ENCODE measurements around the gene CAPN5. TPM values are rescaled to one million over a fixed set of nuclear protein-coding genes. Genes with fewer than 3 reads are reported as not detected.
"Not testable (repeated sequence)": the region's sequence is repeated elsewhere in the genome, so short reads cannot be mapped to it uniquely, and the experiment has no call there.

The CAPN5 gene
- total RNA-seq, 1 experiment from 2014 or later, result 0.68 TPM

- in situ Hi-C loops (cut with HindIII; ENCODE audit: low pct_unique_long_range_greater_than_20kb, low sequenced_read_pairs), result no loop called here
Measured at GRCh38 chr11:77057938-77058474, 8.8 kb upstream of the CAPN5 start.

DNA sequence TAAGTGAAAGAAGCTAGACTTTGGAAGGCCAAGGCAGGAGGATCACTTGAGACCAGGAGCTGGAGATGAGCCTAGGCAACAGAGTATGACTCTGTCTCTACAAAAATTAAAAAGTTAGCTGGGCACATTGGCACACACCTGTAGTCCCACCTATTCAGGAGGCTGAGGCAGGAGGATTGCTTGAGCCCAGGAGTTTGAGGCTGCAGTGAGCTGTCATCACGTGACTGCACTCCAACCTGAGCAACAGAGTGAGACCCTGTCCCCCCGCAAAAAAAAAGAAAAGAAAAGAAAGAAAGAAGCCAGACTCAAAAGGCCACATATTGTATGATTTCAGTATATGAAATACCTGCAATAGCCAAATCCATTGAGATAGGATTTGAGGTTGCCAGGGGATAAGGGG is 7.9 kb upstream of the CAPN5 start:
- in situ Hi-C loops (cut with HindIII; ENCODE audit: low pct_unique_long_range_greater_than_20kb, low sequenced_read_pairs), result no loop called here
- no peak for DNase-seq (ENCODE audit: low read depth)

More at GRCh38 chr11:77057938-77058474, 8.8 kb upstream of the CAPN5 start:
- DNase-seq (ENCODE audit: low read depth), result no peak

- DNase-seq (ENCODE audit: low read depth), result no peak
- in situ Hi-C loops (cut with HindIII; ENCODE audit: low pct_unique_long_range_greater_than_20kb, low sequenced_read_pairs), result no loop called here
Measured at GRCh38 chr11:77059806-77060205, 7.0 kb upstream of the CAPN5 start.

DNA sequence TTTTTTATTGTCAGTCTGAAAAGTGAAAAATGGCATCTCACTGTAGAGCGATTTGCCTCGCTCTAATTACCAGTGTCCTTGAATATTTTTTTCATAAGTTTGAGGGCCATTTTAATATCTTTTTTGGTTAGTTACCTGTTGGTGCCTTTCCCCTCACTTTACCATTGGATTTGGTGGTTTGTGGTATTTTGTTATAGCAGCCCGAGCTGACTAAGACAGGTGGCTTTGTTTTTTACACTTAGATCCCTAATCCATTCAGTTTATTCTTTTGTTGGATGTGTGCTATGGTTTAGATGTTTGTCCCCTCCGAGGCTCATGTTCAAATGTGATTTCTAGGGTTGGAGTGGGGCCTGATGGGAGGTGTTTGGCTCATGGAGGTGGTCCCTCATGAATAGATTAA is 6.5 kb upstream of the CAPN5 start:
- DNase-seq (ENCODE audit: low read depth), result no peak
- in situ Hi-C loops (cut with HindIII; ENCODE audit: low pct_unique_long_range_greater_than_20kb, low sequenced_read_pairs), result no loop called here

DNA sequence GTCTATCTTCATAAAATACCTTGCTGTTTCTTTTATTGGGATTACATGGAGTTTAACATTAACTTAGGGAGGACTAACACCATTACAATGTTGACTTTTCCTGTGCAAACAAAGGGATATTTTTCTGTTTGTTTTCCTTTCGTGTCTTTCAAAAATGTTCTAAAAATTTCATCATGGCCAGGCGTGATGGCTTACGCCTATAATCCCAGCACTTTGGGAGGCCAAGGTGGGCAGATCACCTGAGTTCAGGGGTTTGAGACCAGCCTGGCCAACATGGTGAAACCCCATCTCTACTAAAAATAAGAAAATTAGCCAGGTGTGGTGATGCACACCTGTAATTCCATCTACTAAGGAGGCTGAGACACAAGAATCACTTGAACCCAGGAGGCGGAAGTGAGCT is 5.5 kb upstream of the CAPN5 start:
- in situ Hi-C loops (cut with HindIII; ENCODE audit: low pct_unique_long_range_greater_than_20kb, low sequenced_read_pairs); DNase-seq (ENCODE audit: low read depth): not testable (repeated sequence)

- DNase-seq (ENCODE audit: low read depth), result no peak
- in situ Hi-C loops (cut with HindIII; ENCODE audit: low pct_unique_long_range_greater_than_20kb, low sequenced_read_pairs), result no loop called here
Measured at GRCh38 chr11:77062924-77063323, 3.8 kb upstream of the CAPN5 start.

DNA sequence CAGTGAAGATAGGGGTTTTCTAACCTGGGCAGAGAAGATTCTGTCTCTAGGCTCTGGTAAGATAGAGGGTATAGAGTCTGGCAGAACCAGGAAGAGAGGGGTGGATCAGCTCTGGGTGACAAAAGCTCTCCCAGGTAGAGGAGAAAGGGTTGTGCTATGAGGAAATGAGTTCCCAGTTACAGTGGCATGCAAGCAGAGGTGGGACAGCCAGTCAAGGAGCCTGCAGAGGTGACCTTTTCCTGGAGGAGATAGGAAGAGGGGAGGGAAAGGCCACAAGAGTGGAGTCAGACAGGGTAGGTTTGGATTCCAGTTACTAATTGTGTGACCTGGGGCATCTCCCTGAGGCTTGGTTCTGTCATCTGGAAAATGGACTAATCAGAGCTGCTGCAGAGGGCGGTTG is 3.4 kb upstream of the CAPN5 start:
- in situ Hi-C loops (cut with HindIII; ENCODE audit: low pct_unique_long_range_greater_than_20kb, low sequenced_read_pairs), result no loop called here
- DNase-seq (ENCODE audit: low read depth), result no peak

- in situ Hi-C loops (cut with HindIII; ENCODE audit: low pct_unique_long_range_greater_than_20kb, low sequenced_read_pairs), result no loop called here
Measured at GRCh38 chr11:77063861-77064260, 2.9 kb upstream of the CAPN5 start.

DNA sequence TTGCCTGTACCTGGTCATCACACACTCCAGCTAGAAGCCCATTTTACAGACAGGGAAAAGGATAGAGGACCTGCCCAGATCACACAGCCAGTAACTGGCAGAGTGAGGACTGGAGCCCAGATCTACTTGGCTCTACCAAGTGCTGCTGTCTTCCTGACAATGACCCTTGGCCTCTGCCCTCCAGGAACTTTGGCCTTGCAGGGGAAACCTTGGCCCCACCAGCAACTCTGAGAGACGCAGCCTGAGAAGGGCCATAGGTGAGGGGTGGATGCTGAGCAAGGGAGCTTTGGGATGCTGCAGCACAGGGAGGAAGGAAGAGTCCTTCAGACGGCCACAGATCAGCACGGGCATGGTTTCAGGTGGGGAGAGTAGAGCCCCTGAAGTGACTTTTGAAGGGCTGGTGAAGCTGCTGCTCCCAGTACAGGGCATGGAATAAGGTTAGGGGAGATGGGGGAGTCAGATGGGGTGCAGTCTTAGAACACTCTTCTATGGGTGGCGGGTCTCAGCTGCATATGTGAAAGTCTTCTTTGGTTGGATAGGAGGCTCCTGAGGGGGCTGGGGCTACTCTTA is 2.0 kb upstream of the CAPN5 start:
- no peak for DNase-seq (ENCODE audit: low read depth)
- in situ Hi-C loops (cut with HindIII; ENCODE audit: low pct_unique_long_range_greater_than_20kb, low sequenced_read_pairs), result no loop called here

More at GRCh38 chr11:77063861-77064260, 2.9 kb upstream of the CAPN5 start:
- no peak for DNase-seq (ENCODE audit: low read depth)

DNA sequence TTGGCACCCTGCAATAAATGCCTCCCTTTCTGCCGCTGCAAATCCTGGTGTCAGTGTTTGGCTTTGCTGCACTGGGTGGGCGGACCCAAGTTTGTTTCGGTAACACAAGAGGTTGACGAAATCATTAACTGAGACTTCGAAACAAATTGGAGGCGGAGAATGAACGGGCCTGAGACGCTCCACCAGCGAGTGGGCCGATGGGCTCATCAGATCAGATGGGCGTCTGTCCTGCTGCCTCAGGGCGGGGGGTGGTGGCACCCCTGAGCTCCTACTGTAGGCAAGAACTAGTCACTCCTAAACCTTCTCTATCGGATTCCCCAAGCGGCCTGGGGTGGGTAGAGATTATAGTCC is 918 bp upstream of the CAPN5 start:
- in situ Hi-C loops (cut with HindIII; ENCODE audit: low pct_unique_long_range_greater_than_20kb, low sequenced_read_pairs), result no loop called here
- no peak for DNase-seq (ENCODE audit: low read depth)

- no peak for DNase-seq (ENCODE audit: low read depth)
- in situ Hi-C loops (cut with HindIII; ENCODE audit: low pct_unique_long_range_greater_than_20kb, low sequenced_read_pairs), result no loop called here
Measured at GRCh38 chr11:77067861-77068443, 1.2 kb downstream of the CAPN5 start.

- in situ Hi-C loops (cut with HindIII; ENCODE audit: low pct_unique_long_range_greater_than_20kb, low sequenced_read_pairs), result no loop called here
- DNase-seq (ENCODE audit: low read depth), result no peak
Measured at GRCh38 chr11:77068457-77069335, 1.9 kb downstream of the CAPN5 start.

DNA sequence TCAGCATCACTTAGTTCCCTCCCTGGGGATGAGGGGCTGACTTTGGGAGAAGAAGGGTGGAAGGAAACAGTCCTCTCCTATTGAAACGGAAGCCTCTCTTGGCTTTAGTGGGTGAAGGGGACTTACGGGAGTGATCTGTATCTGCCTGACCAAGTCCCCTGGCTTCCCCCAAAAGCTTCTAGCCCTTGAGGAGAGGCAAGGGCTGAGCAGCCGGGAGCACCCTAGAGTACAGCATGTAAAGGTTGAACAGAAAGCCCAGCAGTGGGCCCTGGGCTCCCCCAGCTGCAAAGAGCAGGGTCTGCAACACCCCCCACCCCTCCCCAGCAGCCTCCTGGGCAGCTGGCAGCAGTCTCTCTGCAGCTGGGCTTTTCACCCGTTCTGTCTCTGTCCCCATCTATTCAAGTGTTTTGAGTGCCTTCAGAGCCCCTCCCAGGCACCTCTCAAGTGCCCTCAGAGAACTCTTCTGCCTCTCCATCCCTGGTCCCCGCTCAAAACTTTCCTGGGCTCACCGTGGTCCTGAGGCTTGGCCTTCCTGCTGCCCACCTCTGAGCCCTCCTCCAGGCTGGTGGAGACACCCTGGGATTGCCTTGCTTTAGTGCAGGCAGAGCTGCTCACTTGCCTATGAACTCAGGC is 2.7 kb downstream of the CAPN5 start:
- no peak for DNase-seq (ENCODE audit: low read depth)
- in situ Hi-C loops (cut with HindIII; ENCODE audit: low pct_unique_long_range_greater_than_20kb, low sequenced_read_pairs), result no loop called here

GRCh38 chr11:77069969-77070582 is 3.3 kb downstream of the CAPN5 start:
- no peak for DNase-seq (ENCODE audit: low read depth)
- in situ Hi-C loops (cut with HindIII; ENCODE audit: low pct_unique_long_range_greater_than_20kb, low sequenced_read_pairs), result no loop called here

GRCh38 chr11:77071077-77071476 is 4.3 kb downstream of the CAPN5 start:
- in situ Hi-C loops (cut with HindIII; ENCODE audit: low pct_unique_long_range_greater_than_20kb, low sequenced_read_pairs), result no loop called here
- no peak for DNase-seq (ENCODE audit: low read depth)

DNA sequence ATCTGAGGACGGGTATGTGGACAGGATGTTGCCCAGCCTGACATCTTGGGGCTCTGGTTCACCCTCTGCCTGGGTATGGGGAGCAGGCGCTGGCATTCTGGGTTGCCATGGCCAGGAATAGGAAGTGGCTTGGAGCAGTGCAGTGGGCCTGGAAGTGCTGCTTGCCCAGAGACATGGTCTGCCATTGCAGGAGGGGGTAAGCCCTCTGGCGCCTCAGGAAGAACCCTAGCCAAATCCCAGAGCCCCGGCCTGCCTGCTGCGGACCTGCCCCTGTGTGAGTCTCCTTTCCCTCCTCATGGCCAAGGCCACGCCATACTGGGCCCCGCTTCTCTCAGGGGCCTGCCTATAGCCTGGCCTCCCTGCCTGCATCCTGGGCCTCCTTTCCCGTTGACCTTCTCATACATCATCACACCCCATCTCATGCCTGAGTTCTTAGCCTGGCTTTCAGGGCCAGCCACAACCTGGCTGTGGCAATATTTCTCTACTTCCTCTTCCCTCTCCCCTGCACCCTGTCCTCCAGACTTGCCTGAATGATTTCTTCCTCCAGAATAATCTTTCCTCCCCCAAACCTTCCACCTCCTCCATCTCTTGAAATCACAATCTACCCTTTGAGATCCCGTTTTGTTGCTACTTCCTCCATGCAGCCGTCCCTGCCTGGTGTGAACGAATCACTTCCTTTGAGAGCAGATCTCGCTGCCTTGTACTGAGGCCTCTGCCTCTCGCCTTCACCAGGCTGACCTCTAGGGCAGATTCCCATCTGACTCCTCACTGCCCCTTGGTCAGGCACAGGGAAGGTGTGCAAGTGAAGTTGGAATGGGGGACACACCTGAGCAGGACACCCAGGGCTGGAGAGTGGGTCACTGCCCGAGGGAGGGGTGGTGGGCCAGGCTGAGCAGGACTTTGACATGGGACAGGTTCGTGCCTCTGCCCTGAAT is 5.2 kb downstream of the CAPN5 start:
- in situ Hi-C loops (cut with HindIII; ENCODE audit: low pct_unique_long_range_greater_than_20kb, low sequenced_read_pairs), result no loop called here
- DNase-seq (ENCODE audit: low read depth), result no peak

- no peak for DNase-seq (ENCODE audit: low read depth)
- in situ Hi-C loops (cut with HindIII; ENCODE audit: low pct_unique_long_range_greater_than_20kb, low sequenced_read_pairs), result no loop called here
Measured at GRCh38 chr11:77072851-77073327, 6.1 kb downstream of the CAPN5 start.

All from Caki2 (cell line).